OCI-LY3 (cell line): ENCODE measurements around the gene ZNF814.

Experiments
- H2AFZ ChIP-seq: fragments of 200-600, 300-600 bp; shearing (Covaris generic); 2 replicates; pipeline ENCODE4 v1.6.0; 2014; ENCODE audit warnings: antibody characterized with exemption, low read depth, low read length
- H3K27ac ChIP-seq: fragments of 200-600, 300-600 bp; sonication (generic); 2 replicates; pipeline ENCODE4 v1.5.1; 2014; ENCODE audit warnings: mild to moderate bottlenecking, low read length, moderate library complexity, mixed read lengths
- H3K27me3 ChIP-seq: fragments of 200-600, 300-600 bp; sonication (generic); 2 replicates; pipeline ENCODE4 v1.6.1; 2014; ENCODE audit warnings: low read depth, low read length, mixed read lengths
- H3K36me3 ChIP-seq: fragments of 200-600, 300-600 bp; sonication (generic); replicated peaks from 2 replicates; pipeline ENCODE3; 2014; ENCODE audit warnings: low read depth, low read length, mixed read lengths
- H3K4me1 ChIP-seq: fragments of 300-600, 200-600 bp; sonication (generic); 2 replicates; pipeline ENCODE4 v1.6.1; 2014; ENCODE audit warnings: low read length, mixed read lengths
- H3K4me2 ChIP-seq: fragments of 200-600, 300-600 bp; sonication (generic); 2 replicates; pipeline ENCODE4 v1.6.1; 2014; ENCODE audit warnings: low read length, mixed read lengths
- H3K4me3 ChIP-seq: fragments of 300-600, 200-600 bp; sonication (generic); 2 replicates; pipeline ENCODE4 v1.5.1; 2014; ENCODE audit warnings: antibody characterized with exemption, mild to moderate bottlenecking, low read length, moderate library complexity
- H3K79me2 ChIP-seq: fragments of 300-600, 200-600 bp; shearing (Covaris generic); 2 replicates; pipeline ENCODE4 v1.6.1; 2014; ENCODE audit warnings: mild to moderate bottlenecking, low read length, mixed read lengths
- H3K9ac ChIP-seq: fragments of 300-600, 200-600 bp; shearing (Covaris generic); 2 replicates; pipeline ENCODE4 v1.6.0; 2014; ENCODE audit warnings: mild to moderate bottlenecking, low read length, moderate library complexity
- H3K9me3 ChIP-seq: fragments of 200-600, 300-600 bp; shearing (Covaris generic); 2 replicates; pipeline ENCODE4 v1.6.1; 2014; ENCODE audit warnings: low read length, mixed read lengths; ENCODE audit not compliant: insufficient read depth
- H4K20me1 ChIP-seq: fragments of 200-600, 300-600 bp; sonication (generic); 2 replicates; pipeline ENCODE4 v1.6.1; 2016; ENCODE audit warnings: low read length, mixed read lengths; ENCODE audit not compliant: insufficient read depth
- EZH2phosphoT487 ChIP-seq: fragments of 200-600 bp; shearing (Covaris generic); IDR thresholded peaks from 2 replicates; pipeline ENCODE4 v1.6.1; 2018; ENCODE audit warnings: antibody characterized with exemption, mixed run types, low read depth
- TF ChIP-seq, protein P1 (sequence below): fragments of 200-600, 300-600 bp; sonication (generic); IDR thresholded peaks from 2 replicates; pipeline ENCODE4 v1.5.1; 2014; ENCODE audit warnings: antibody characterized with exemption, low read length, low read depth

Gene ZNF814

GRCh38 chr19:57807541-57807940, 81.3 kb downstream of the ZNF814 start:
- Histone ChIP-seq H3K36me3 (peaks cover 24% of the 10 kb centered on the region), H3K27me3 (no peaks in the 10 kb centered on the region), H2AFZ (no peak overlapping the region), H3K4me2 (no peak overlapping the region), H4K20me1 (0 out of 2 replicates have a peak, but pooled peaks cover 3% of the 10 kb centered on the region), H3K9me3 (no peaks in the 10 kb centered on the region), H3K79me2 (peaks cover 63% of the 10 kb centered on the region), H3K4me1 (peaks cover 4% of the 10 kb centered on the region), H3K27ac (no peak overlapping the region), H3K4me3 (no peak overlapping the region), H3K9ac (no peak overlapping the region)
- TF ChIP-seq, protein P1, sequence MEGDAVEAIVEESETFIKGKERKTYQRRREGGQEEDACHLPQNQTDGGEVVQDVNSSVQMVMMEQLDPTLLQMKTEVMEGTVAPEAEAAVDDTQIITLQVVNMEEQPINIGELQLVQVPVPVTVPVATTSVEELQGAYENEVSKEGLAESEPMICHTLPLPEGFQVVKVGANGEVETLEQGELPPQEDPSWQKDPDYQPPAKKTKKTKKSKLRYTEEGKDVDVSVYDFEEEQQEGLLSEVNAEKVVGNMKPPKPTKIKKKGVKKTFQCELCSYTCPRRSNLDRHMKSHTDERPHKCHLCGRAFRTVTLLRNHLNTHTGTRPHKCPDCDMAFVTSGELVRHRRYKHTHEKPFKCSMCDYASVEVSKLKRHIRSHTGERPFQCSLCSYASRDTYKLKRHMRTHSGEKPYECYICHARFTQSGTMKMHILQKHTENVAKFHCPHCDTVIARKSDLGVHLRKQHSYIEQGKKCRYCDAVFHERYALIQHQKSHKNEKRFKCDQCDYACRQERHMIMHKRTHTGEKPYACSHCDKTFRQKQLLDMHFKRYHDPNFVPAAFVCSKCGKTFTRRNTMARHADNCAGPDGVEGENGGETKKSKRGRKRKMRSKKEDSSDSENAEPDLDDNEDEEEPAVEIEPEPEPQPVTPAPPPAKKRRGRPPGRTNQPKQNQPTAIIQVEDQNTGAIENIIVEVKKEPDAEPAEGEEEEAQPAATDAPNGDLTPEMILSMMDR: no peak

DNA sequence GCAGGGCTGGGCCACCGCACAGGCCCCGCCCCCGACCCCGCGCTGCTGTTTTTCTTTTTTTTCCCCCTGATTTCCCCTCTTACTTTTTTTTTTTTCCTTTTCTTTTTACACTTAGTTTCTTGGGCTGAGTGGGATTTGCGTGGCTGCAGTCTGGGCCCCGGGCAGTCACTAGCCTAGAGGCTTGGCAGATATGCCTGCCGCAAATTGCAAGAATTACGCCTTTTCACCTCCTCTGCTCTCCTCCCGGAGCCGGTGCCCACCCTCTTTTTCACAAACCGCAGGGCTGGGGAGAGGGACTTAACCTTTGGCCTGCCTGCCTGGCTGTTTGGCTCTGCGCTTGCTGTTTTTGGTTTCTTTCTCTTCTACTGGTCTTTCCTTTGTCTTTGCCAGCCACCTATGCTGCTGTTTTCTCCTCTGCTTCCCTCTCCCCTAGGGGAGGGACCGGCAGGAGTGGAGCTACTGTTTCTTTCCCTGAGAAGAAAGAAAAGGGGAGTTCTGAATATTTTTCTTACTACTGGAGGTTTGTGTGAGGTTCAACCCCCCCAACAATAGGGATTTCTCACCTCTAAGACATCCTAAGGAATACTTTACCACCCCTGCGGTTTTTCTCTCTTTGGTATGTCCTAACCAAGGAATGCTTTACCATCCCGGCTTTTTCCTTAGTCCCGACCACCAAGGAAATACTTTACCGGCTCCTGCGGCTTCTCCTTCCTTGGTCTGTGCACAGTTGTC, 85.1 kb downstream of the ZNF814 start:
- Histone ChIP-seq H3K27me3 (no peaks in the 10 kb centered on the region), H3K4me2 (no peak overlapping the region), H3K9ac (no peak overlapping the region), H2AFZ (no peak overlapping the region), H3K79me2 (peaks cover 72% of the 10 kb centered on the region), H4K20me1 (peaks cover 6% of the 10 kb centered on the region), H3K36me3 (peaks cover 28% of the 10 kb centered on the region), H3K4me3 (no peak overlapping the region), H3K9me3 (no peaks in the 10 kb centered on the region), H3K27ac (no peak overlapping the region), H3K4me1 (peaks cover 26% of the 10 kb centered on the region)
- TF ChIP-seq, protein P1: no peak
- TF ChIP-seq EZH2phosphoT487: no peak

GRCh38 chr19:57803265-57803593, 85.6 kb downstream of the ZNF814 start:
- no peak overlapping the region for H3K9ac ChIP-seq
- peaks cover 6% of the 10 kb centered on the region for H4K20me1 ChIP-seq
- H3K27ac ChIP-seq: no peak overlapping the region
- H3K27me3 ChIP-seq: no peaks in the 10 kb centered on the region
- peaks cover 25% of the 10 kb centered on the region for H3K36me3 ChIP-seq
- TF ChIP-seq, protein P1: no peak
- TF ChIP-seq EZH2phosphoT487: no peak
- H3K79me2 ChIP-seq: peaks cover 68% of the 10 kb centered on the region
- H3K4me1 ChIP-seq: peaks cover 31% of the 10 kb centered on the region
- H3K9me3 ChIP-seq: no peaks in the 10 kb centered on the region
- no peak overlapping the region for H3K4me3 ChIP-seq
- H3K4me2 ChIP-seq: no peak overlapping the region
- H2AFZ ChIP-seq: no peak overlapping the region

DNA sequence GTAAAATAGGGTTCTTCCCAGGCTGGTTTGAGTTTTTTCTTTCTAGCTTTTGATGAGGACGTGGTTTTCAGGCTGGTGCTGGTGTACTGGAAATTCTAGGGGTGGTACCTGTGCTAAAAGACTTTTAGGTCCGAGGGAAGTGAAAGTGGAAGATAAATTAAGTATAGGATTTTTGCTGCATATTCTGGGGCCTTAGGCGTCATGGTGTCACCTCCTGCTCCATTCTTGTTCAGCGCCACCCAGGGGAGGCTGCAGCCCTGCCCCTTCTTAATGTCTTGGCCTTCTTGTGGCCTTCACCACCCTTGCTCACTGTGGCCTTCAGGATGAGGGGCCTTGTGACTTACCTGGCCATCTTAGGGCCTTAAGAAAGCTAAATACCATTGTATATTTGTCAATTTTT, 86.6 kb downstream of the ZNF814 start:
- TF ChIP-seq, protein P1: peak; percentile 67
- TF ChIP-seq EZH2phosphoT487: no peak
- Histone ChIP-seq H3K9me3 (no peaks in the 10 kb centered on the region), H3K27ac (peak overlapping the region; percentile 93), H4K20me1 (peaks cover 6% of the 10 kb centered on the region), H3K4me2 (peak overlapping the region; percentile 83), H3K4me1 (peaks cover 31% of the 10 kb centered on the region), H3K9ac (peak overlapping the region; percentile 59), H3K79me2 (peaks cover 63% of the 10 kb centered on the region), H3K27me3 (no peaks in the 10 kb centered on the region), H2AFZ (no peak overlapping the region), H3K36me3 (peaks cover 17% of the 10 kb centered on the region), H3K4me3 (peak overlapping the region; percentile 67)
